ENCODE results near the gene SLC22A31. TPM values are rescaled to one million over a fixed set of nuclear protein-coding genes. Genes with fewer than 3 reads are reported as not detected.

The SLC22A31 gene
- total RNA-seq, 5 donors from 2014 or later (not counting 1 experiment from before 2014, with no cell fraction given): 0.49 to 2.7 (median 1.3) TPM

- H3K4me1 Mint-ChIP-seq: peaks cover 0 to 5% (median 0%) of the 10 kb centered on the region in 3 donors
- no peak for ATAC-seq (replicated peaks in 1 of 4)
- no peak for DNase-seq
Measured at GRCh38 chr16:89159850-89160354, 40.4 kb downstream of the SLC22A31 start.

GRCh38 chr16:89159066-89159849, 41.1 kb downstream of the SLC22A31 start:
- Mint-ChIP-seq H3K36me3 (no peaks in the 10 kb centered on the region), H3K4me1 (peaks cover 0 to 5% (median 0%) of the 10 kb centered on the region in 3 donors), H3K4me3 (no peak overlapping the region), H3K27me3 (peaks cover 0 to 2% of the 10 kb centered on the region in 2 donors), H3K27ac (no peak overlapping the region), H3K9me3 (no peaks in the 10 kb centered on the region)
- Histone ChIP-seq H3K9me3 (no peaks in the 10 kb centered on the region), H3K4me1 (ENCODE audit: control insufficient read depth in 1 of 2, extremely low read depth in 1 of 2, insufficient read depth in 2 of 2, low read length in 2 of 2) (peaks cover 0 to 9% of the 10 kb centered on the region in 2 experiments), H3K4me3 (ENCODE audit: control insufficient read depth in 1 of 2, extremely low read depth in 1 of 2, low read length in 1 of 2) (no peak overlapping the region), H3K27ac (ENCODE audit: low read length) (no peak overlapping the region), H3K36me3 (ENCODE audit: control insufficient read depth in 2 of 2, extremely low read depth in 1 of 2, insufficient read depth in 1 of 2, low read length in 1 of 2) (no peaks in the 10 kb centered on the region), H3K27me3 (replicated peaks in 1 of 2; ENCODE audit: control insufficient read depth in 2 of 2, extremely low read depth in 1 of 2, insufficient read depth in 2 of 2, low read length in 1 of 2) (peaks cover 0 to 2% of the 10 kb centered on the region in 2 experiments)
- CTCF ChIA-PET: no interaction called here
- POLR2A ChIA-PET: no interaction called here
- 89% methylated on average over 48 of the region's 48 CpGs for WGBS (ENCODE audit: insufficient coverage)
- no peak for ATAC-seq (replicated peaks in 1 of 4)
- DNase-seq: no peak

More at GRCh38 chr16:89159850-89160354, 40.4 kb downstream of the SLC22A31 start:
- 90% methylated on average over 20 of the region's 20 CpGs for WGBS (ENCODE audit: insufficient coverage)
- peaks cover 0 to 4% of the 10 kb centered on the region in 2 experiments for H3K27me3 ChIP-seq (replicated peaks in 1 of 2; ENCODE audit: control insufficient read depth in 2 of 2, extremely low read depth in 1 of 2, insufficient read depth in 2 of 2, low read length in 1 of 2)
- ChIA-PET POLR2A (no interaction called here), CTCF (no interaction called here)
- Mint-ChIP-seq H3K9me3 (no peaks in the 10 kb centered on the region), H3K27me3 (peaks cover 0 to 3% of the 10 kb centered on the region in 2 donors), H3K4me3 (no peak overlapping the region), H3K27ac (no peak overlapping the region), H3K36me3 (no peaks in the 10 kb centered on the region)
- H3K27ac ChIP-seq (ENCODE audit: low read length): no peak overlapping the region
- H3K4me3 ChIP-seq (ENCODE audit: control insufficient read depth in 1 of 2, extremely low read depth in 1 of 2, low read length in 1 of 2): no peak overlapping the region
- no peaks in the 10 kb centered on the region for H3K36me3 ChIP-seq (ENCODE audit: control insufficient read depth in 2 of 2, extremely low read depth in 1 of 2, insufficient read depth in 1 of 2, low read length in 1 of 2)
- peaks cover 0 to 9% of the 10 kb centered on the region in 2 experiments for H3K4me1 ChIP-seq (ENCODE audit: control insufficient read depth in 1 of 2, extremely low read depth in 1 of 2, insufficient read depth in 2 of 2, low read length in 2 of 2)
- H3K9me3 ChIP-seq: no peaks in the 10 kb centered on the region

- Mint-ChIP-seq H3K9me3 (no peaks in the 10 kb centered on the region), H3K27me3 (no peaks in the 10 kb centered on the region), H3K36me3 (no peaks in the 10 kb centered on the region), H3K4me1 (peaks cover 0 to 5% (median 0%) of the 10 kb centered on the region in 3 donors), H3K4me3 (no peak overlapping the region), H3K27ac (no peak overlapping the region)
- 93% methylated on average over 12 of the region's 12 CpGs for WGBS (ENCODE audit: insufficient coverage)
- H3K27ac ChIP-seq (ENCODE audit: low read length): no peak overlapping the region
- ChIA-PET POLR2A (no interaction called here), CTCF (no interaction called here)
- H3K9me3 ChIP-seq: no peaks in the 10 kb centered on the region
- DNase-seq: no peak
- peaks cover 0 to 2% of the 10 kb centered on the region in 2 experiments for H3K27me3 ChIP-seq (replicated peaks in 1 of 2; ENCODE audit: control insufficient read depth in 2 of 2, extremely low read depth in 1 of 2, insufficient read depth in 2 of 2, low read length in 1 of 2)
- no peak overlapping the region for H3K4me3 ChIP-seq (ENCODE audit: control insufficient read depth in 1 of 2, extremely low read depth in 1 of 2, low read length in 1 of 2)
- peaks cover 0 to 9% of the 10 kb centered on the region in 2 experiments for H3K4me1 ChIP-seq (ENCODE audit: control insufficient read depth in 1 of 2, extremely low read depth in 1 of 2, insufficient read depth in 2 of 2, low read length in 2 of 2)
- peaks cover 0 to under 1% of the 10 kb centered on the region in 2 donors for H3K36me3 ChIP-seq (ENCODE audit: control insufficient read depth in 2 of 2, extremely low read depth in 1 of 2, insufficient read depth in 1 of 2, low read length in 1 of 2)
- ATAC-seq (replicated peaks in 1 of 4): no peak
Measured at GRCh38 chr16:89157778-89158177, 42.6 kb downstream of the SLC22A31 start.

GRCh38 chr16:89156740-89157645, 43.3 kb downstream of the SLC22A31 start:
- POLR2A ChIA-PET: no interaction called here
- H3K27ac ChIP-seq (ENCODE audit: low read length): no peak overlapping the region
- no peaks in the 10 kb centered on the region for H3K36me3 Mint-ChIP-seq
- WGBS (ENCODE audit: insufficient coverage): 77% methylated on average over 23 of the region's 26 CpGs
- CTCF ChIA-PET: no interaction called here
- peaks cover 0 to 9% of the 10 kb centered on the region in 2 experiments for H3K4me1 ChIP-seq (ENCODE audit: control insufficient read depth in 1 of 2, extremely low read depth in 1 of 2, insufficient read depth in 2 of 2, low read length in 2 of 2)
- H3K27me3 Mint-ChIP-seq: no peaks in the 10 kb centered on the region
- no peaks in the 10 kb centered on the region for H3K9me3 ChIP-seq
- peak in 2 of 4 experiments; percentile 9 to 12 for ATAC-seq (replicated peaks in 1 of 4)
- DNase-seq: no peak
- no peak overlapping the region for H3K4me3 Mint-ChIP-seq
- peaks cover 1 to 4% of the 10 kb centered on the region in 2 donors for H3K36me3 ChIP-seq (ENCODE audit: control insufficient read depth in 2 of 2, extremely low read depth in 1 of 2, insufficient read depth in 1 of 2, low read length in 1 of 2)
- H3K4me1 Mint-ChIP-seq: peaks cover 0 to 4% (median 0%) of the 10 kb centered on the region in 3 donors
- H3K9me3 Mint-ChIP-seq: no peaks in the 10 kb centered on the region
- no peak overlapping the region for H3K4me3 ChIP-seq (ENCODE audit: control insufficient read depth in 1 of 2, extremely low read depth in 1 of 2, low read length in 1 of 2)
- H3K27ac Mint-ChIP-seq: no peak overlapping the region
- peaks cover 0 to 2% of the 10 kb centered on the region in 2 experiments for H3K27me3 ChIP-seq (replicated peaks in 1 of 2; ENCODE audit: control insufficient read depth in 2 of 2, extremely low read depth in 1 of 2, insufficient read depth in 2 of 2, low read length in 1 of 2)

- H3K4me1 ChIP-seq (ENCODE audit: control insufficient read depth in 1 of 2, extremely low read depth in 1 of 2, insufficient read depth in 2 of 2, low read length in 2 of 2): peaks cover 0 to 9% of the 10 kb centered on the region in 2 experiments
- peaks cover 0 to 2% (median 0%) of the 10 kb centered on the region in 3 donors for H3K4me1 Mint-ChIP-seq
- H3K27ac ChIP-seq (ENCODE audit: low read length): no peak overlapping the region
- POLR2A ChIA-PET: no interaction called here
- H3K27me3 Mint-ChIP-seq: no peaks in the 10 kb centered on the region
- CTCF ChIA-PET: interaction anchor here in 1 of 2 donors (0.5 kb wide), 1 partner anchor 31 kb away, joined by 4 read pairs; no protein-coding TSS in a partner anchor
- no peak for DNase-seq
- H3K36me3 ChIP-seq (ENCODE audit: control insufficient read depth in 2 of 2, extremely low read depth in 1 of 2, insufficient read depth in 1 of 2, low read length in 1 of 2): peaks cover 4 to 5% of the 10 kb centered on the region in 2 donors
- H3K27ac Mint-ChIP-seq: peak overlapping the region in 1 of 2 donors; percentile 66
- H3K4me3 ChIP-seq (ENCODE audit: control insufficient read depth in 1 of 2, extremely low read depth in 1 of 2, low read length in 1 of 2): no peak overlapping the region
- H3K9me3 ChIP-seq: no peaks in the 10 kb centered on the region
- H3K36me3 Mint-ChIP-seq: peaks cover 3% of the 10 kb centered on the region
- peaks cover 0 to 2% of the 10 kb centered on the region in 2 experiments for H3K27me3 ChIP-seq (replicated peaks in 1 of 2; ENCODE audit: control insufficient read depth in 2 of 2, extremely low read depth in 1 of 2, insufficient read depth in 2 of 2, low read length in 1 of 2)
- no peaks in the 10 kb centered on the region for H3K9me3 Mint-ChIP-seq
- WGBS (ENCODE audit: insufficient coverage): 68% methylated on average over 19 of the region's 24 CpGs
- no peak overlapping the region for H3K4me3 Mint-ChIP-seq
- peak in 1 of 4 experiments; percentile 12 for ATAC-seq (replicated peaks in 1 of 4)
Measured at GRCh38 chr16:89155851-89156739, 44.2 kb downstream of the SLC22A31 start.
